Liver (tissue), 9 donors: ENCODE data around the gene PJA1. TPM values are rescaled to one million over a fixed set of nuclear protein-coding genes. Genes with fewer than 3 reads are reported as not detected.

Source experiments
- DNase-seq: peaks from one replicate; pipeline ENCODE4 v3.0.0-alpha.2; 2017; ENCODE audit warnings: low spot score
- H3K27ac ChIP-seq, 2 donors: one replicate each; pipeline ENCODE4 v1.7.0; 2013; ENCODE audit warnings: inconsistent platforms in 2 of 2, low read length in 2 of 2, control low read depth in 1 of 2, low read depth in 1 of 2, mild to moderate bottlenecking in 1 of 2
- H3K27me3 ChIP-seq, 4 donors: one replicate each; pipeline versions ENCODE4 v1.6.1 to v1.7.0; 2013; ENCODE audit warnings: low read length in 3 of 4, inconsistent platforms in 1 of 4, mild to moderate bottlenecking in 1 of 4, moderate library complexity in 1 of 4; ENCODE audit not compliant: control insufficient read depth in 4 of 4, insufficient read depth in 4 of 4
- H3K36me3 ChIP-seq, 4 donors: one replicate each; pipeline versions ENCODE4 v1.6.1 to v1.7.0; 2013; ENCODE audit warnings: low read length in 3 of 4, mild to moderate bottlenecking in 3 of 4, low read depth in 1 of 4, moderate library complexity in 1 of 4; ENCODE audit not compliant: control insufficient read depth in 4 of 4, insufficient read depth in 3 of 4
- H3K4me1 ChIP-seq, 4 donors: one replicate each; pipeline versions ENCODE4 v1.6.1 to v1.7.0; 2013; ENCODE audit warnings: low read length in 3 of 4, mild to moderate bottlenecking in 3 of 4, moderate library complexity in 1 of 4; ENCODE audit not compliant: control insufficient read depth in 4 of 4, insufficient read depth in 4 of 4
- H3K4me3 ChIP-seq, 3 donors: one replicate each; pipeline versions ENCODE4 v1.6.1 to v1.7.0; 2013; ENCODE audit warnings: low read length in 3 of 3, control low read depth in 1 of 3, low read depth in 1 of 3, mild to moderate bottlenecking in 1 of 3
- H3K9ac ChIP-seq, 2 donors: one replicate each; pipeline ENCODE4 v1.7.0; 2013; ENCODE audit warnings: low read length in 2 of 2, mild to moderate bottlenecking in 2 of 2, moderate library complexity in 2 of 2, control low read depth in 1 of 2, low read depth in 1 of 2
- H3K9me3 ChIP-seq, 4 donors: one replicate each; pipeline versions ENCODE4 v1.6.1 to v1.7.0; 2013; ENCODE audit warnings: low read length in 3 of 4; ENCODE audit not compliant: control insufficient read depth in 4 of 4
- ATF3 ChIP-seq: IDR thresholded peaks from 2 replicates; pipeline ENCODE4 v1.6.1; 2016; ENCODE audit warnings: antibody characterized with exemption
- CTCF ChIP-seq: fragments of 150-350 bp; IDR thresholded peaks from 2 replicates; pipeline ENCODE4 v1.5.1; 2017; ENCODE audit warnings: improper control_type of control experiment, low read depth, low read length; ENCODE audit not compliant: missing input control
- EGR1 ChIP-seq, 2 donors: IDR thresholded peaks; 2 replicates each; pipeline ENCODE4 v1.6.1; 2016 to 2018; ENCODE audit warnings: antibody characterized with exemption in 2 of 2, low read depth in 2 of 2
- FOXA1 ChIP-seq: IDR thresholded peaks from 2 replicates; pipeline ENCODE4 v1.6.1; 2016; ENCODE audit warnings: antibody characterized with exemption
- FOXA2 ChIP-seq: IDR thresholded peaks from 2 replicates; pipeline ENCODE4 v1.6.1; 2016; ENCODE audit warnings: antibody characterized with exemption
- GABPA ChIP-seq, 2 donors: IDR thresholded peaks in 1 of 2; conservative IDR thresholded peaks in 1 of 2; 2 replicates each; pipeline ENCODE4 v1.6.1; 2016; ENCODE audit warnings: antibody characterized with exemption in 2 of 2, mild to moderate bottlenecking in 1 of 2, moderate library complexity in 1 of 2
- HNF4A ChIP-seq, 2 donors: conservative IDR thresholded peaks; 2 replicates each; pipeline ENCODE4 v1.6.1; 2016; ENCODE audit warnings: antibody characterized with exemption in 2 of 2, mild to moderate bottlenecking in 2 of 2
- HNF4G ChIP-seq: IDR thresholded peaks from 2 replicates; pipeline ENCODE4 v1.6.1; 2016; ENCODE audit warnings: antibody characterized with exemption
- JUND ChIP-seq, 2 donors: IDR thresholded peaks; 2 replicates each; pipeline ENCODE4 v1.6.1; 2016; ENCODE audit warnings: antibody characterized with exemption in 2 of 2
- MAX ChIP-seq: IDR thresholded peaks from 2 replicates; pipeline ENCODE4 v1.6.1; 2016; ENCODE audit warnings: antibody characterized with exemption
- NR2F2 ChIP-seq: IDR thresholded peaks from 2 replicates; pipeline ENCODE4 v1.6.1; 2016; ENCODE audit warnings: antibody characterized with exemption
- RAD21 ChIP-seq, 2 donors: IDR thresholded peaks; 2 replicates each; pipeline ENCODE4 v1.6.1; 2016; ENCODE audit warnings: antibody characterized with exemption in 2 of 2, mild to moderate bottlenecking in 2 of 2
- REST ChIP-seq: IDR thresholded peaks from 2 replicates; pipeline ENCODE4 v1.6.1; 2016; ENCODE audit warnings: antibody characterized with exemption, mild to moderate bottlenecking
- RXRA ChIP-seq, 2 donors: IDR thresholded peaks; 2 replicates each; pipeline ENCODE4 v1.6.1; 2017 to 2018; ENCODE audit warnings: antibody characterized with exemption in 2 of 2, mild to moderate bottlenecking in 1 of 2
- TAF1 ChIP-seq: conservative IDR thresholded peaks from 2 replicates; pipeline ENCODE4 v1.6.1; 2016; ENCODE audit warnings: antibody characterized with exemption, mild to moderate bottlenecking
- YY1 ChIP-seq: IDR thresholded peaks from 2 replicates; pipeline ENCODE4 v1.6.1; 2016; ENCODE audit warnings: antibody characterized with exemption, mild to moderate bottlenecking
- ZBTB33 ChIP-seq: IDR thresholded peaks from 2 replicates; pipeline ENCODE4 v1.6.1; 2016; ENCODE audit warnings: antibody characterized with exemption
- WGBS: extraction: QIAGEN DNeasy Blood & Tissue Kit; methylation state at CpG from one replicate; pipeline ENCODE4 v1.1.7; 2013; 5-methylcytosine and 5-hydroxymethylcytosine counted together
- polyA plus RNA-seq, 2 donors: library from polyadenylated mRNA; stranded (reverse) in 1 of 2; unstranded in 1 of 2; fragments of 200-250 nt in 1 of 2; fragments of >200 nt in 1 of 2; fragmentation: Nextera tagmentation in 1 of 2; extraction: Ambion mirVana in 1 of 2; gene quantifications; one replicate each; pipeline versions ENCODE4 v1.2.1 to v1.2.3, GENCODE V29; 2013 to 2015
- total RNA-seq, 2 donors: library from RNA; depleted of rRNA; stranded (reverse); fragments of >200 nt; gene quantifications; one replicate each; pipeline ENCODE4 v1.2.3, GENCODE V29; 2014
- donor health status: healthy.
- donor health status: healthy.
- donor health status: healthy.
- donor health status: healthy.
- donor health status: healthy.

PJA1 gene
- total and polyA plus RNA-seq, 4 donors: 4.6 to 6.0 (median 5.0) TPM

- Histone ChIP-seq H3K4me1 (no peaks in the 10 kb centered on the region), H3K36me3 (no peaks in the 10 kb centered on the region), H3K27ac (no peak overlapping the region), H3K9me3 (no peaks in the 10 kb centered on the region), H3K27me3 (no peaks in the 10 kb centered on the region), H3K9ac (no peak overlapping the region), H3K4me3 (no peak overlapping the region)
- 92% methylated on average over 12 of the region's 12 CpGs for WGBS
- no peak for DNase-seq
- TF ChIP-seq FOXA1 (no peak), HNF4G (no peak), ZBTB33 (no peak), RAD21 (IDR thresholded peaks at IDR 0.05) (no peak)
Observed at GRCh38 chrX:69142788-69143469, 22.3 kb downstream of the PJA1 start.

GRCh38 chrX:69140837-69141236, 24.4 kb downstream of the PJA1 start:
- WGBS: 87% methylated on average over 5 of the region's 5 CpGs
- Histone ChIP-seq H3K27me3 (no peaks in the 10 kb centered on the region), H3K36me3 (no peaks in the 10 kb centered on the region), H3K4me1 (no peaks in the 10 kb centered on the region), H3K4me3 (no peak overlapping the region), H3K9ac (no peak overlapping the region), H3K27ac (no peak overlapping the region), H3K9me3 (no peaks in the 10 kb centered on the region)
- TF ChIP-seq RXRA (IDR thresholded peaks at IDR 0.05): no peak
- no peak for TF ChIP-seq REST
- no peak for TF ChIP-seq HNF4A (conservative IDR thresholded peaks at IDR 0.05)
- no peak for TF ChIP-seq FOXA2
- TF ChIP-seq NR2F2: no peak
- TF ChIP-seq ATF3: no peak
- TF ChIP-seq MAX: no peak
- no peak for TF ChIP-seq RAD21 (IDR thresholded peaks at IDR 0.05)
- no peak for TF ChIP-seq YY1
- TF ChIP-seq GABPA (IDR thresholded peaks at IDR 0.05 in 1 of 2, conservative IDR thresholded peaks at IDR 0.05 in 1 of 2): no peak
- no peak for TF ChIP-seq ZBTB33
- no peak for TF ChIP-seq CTCF
- TF ChIP-seq TAF1: no peak
- no peak for TF ChIP-seq EGR1 (IDR thresholded peaks at IDR 0.05; ENCODE audit: low read depth in 2 of 2)
- no peak for TF ChIP-seq JUND (IDR thresholded peaks at IDR 0.05)
- no peak for DNase-seq
